Measurements from ENCODE around the gene GRK7.

GRCh38 chr3:141796081-141796888 lies 33.1 kb downstream of the GRK7 start:
- no peak for TF ChIP-seq CTCF (IDR thresholded peaks at IDR 0.05)
- no peak for TF ChIP-seq POLR2A (IDR thresholded peaks at IDR 0.05)
